Mesenchymal stem cell (in vitro differentiated cells and primary cell): ENCODE results near the gene EHD2.

Experiments
- DNase-seq: peaks from one replicate; pipeline ENCODE4 v3.0.0-alpha.2; 2013
- H2AFZ ChIP-seq: one replicate; pipeline ENCODE4 v1.6.1; 2013; ENCODE audit warnings: low read depth, mild to moderate bottlenecking, control low read depth, inconsistent platforms, low read length, moderate library complexity
- H2AK5ac ChIP-seq: 2 replicates; pipeline ENCODE4 v1.6.1; 2013; ENCODE audit warnings: low read length, moderate library complexity, mild to moderate bottlenecking, inconsistent platforms; ENCODE audit not compliant: severe bottlenecking
- H2BK120ac ChIP-seq: one replicate; pipeline ENCODE4 v1.6.1; 2013; ENCODE audit warnings: low read depth, mild to moderate bottlenecking, inconsistent platforms, low read length, moderate library complexity
- H2BK12ac ChIP-seq, 2 experiments: one replicate each; pipeline ENCODE4 v1.6.1; 2013; ENCODE audit warnings: inconsistent platforms in 2 of 2, low read length in 2 of 2, mild to moderate bottlenecking in 2 of 2, moderate library complexity in 2 of 2, control low read depth in 1 of 2
- H2BK15ac ChIP-seq: one replicate; pipeline ENCODE4 v1.6.1; 2013; ENCODE audit warnings: mild to moderate bottlenecking, low read depth, inconsistent platforms; ENCODE audit not compliant: poor library complexity, severe bottlenecking
- H2BK5ac ChIP-seq: 2 replicates; pipeline ENCODE4 v1.6.1; 2013; ENCODE audit warnings: low read depth, mild to moderate bottlenecking, low read length, control low read depth, inconsistent platforms; ENCODE audit not compliant: poor library complexity, severe bottlenecking
- H3K14ac ChIP-seq, 2 experiments: one replicate each; pipeline ENCODE4 v1.6.1; 2013; ENCODE audit warnings: inconsistent platforms in 2 of 2, low read length in 2 of 2, control low read depth in 1 of 2, mild to moderate bottlenecking in 1 of 2, moderate library complexity in 1 of 2
- H3K18ac ChIP-seq, 2 experiments: one replicate each; pipeline ENCODE4 v1.6.1; 2013; ENCODE audit warnings: inconsistent platforms in 2 of 2, low read length in 2 of 2, control low read depth in 1 of 2, low read depth in 1 of 2, mild to moderate bottlenecking in 1 of 2
- H3K23ac ChIP-seq, 2 experiments: one replicate each; pipeline ENCODE4 v1.6.1; 2013; ENCODE audit warnings: inconsistent platforms in 2 of 2, low read length in 2 of 2, mild to moderate bottlenecking in 2 of 2, moderate library complexity in 2 of 2, control low read depth in 1 of 2
- H3K27ac ChIP-seq: 2 replicates; pipeline ENCODE4 v1.5.1; 2013; ENCODE audit warnings: mild to moderate bottlenecking, moderate library complexity, low read length, control low read depth, inconsistent platforms; ENCODE audit not compliant: poor library complexity, severe bottlenecking
- H3K27me3 ChIP-seq, 2 experiments: 2 replicates each; pipeline versions ENCODE4 v1.6.1 to v1.7.0; 2013; ENCODE audit warnings: low read length in 2 of 2, mild to moderate bottlenecking in 2 of 2, moderate library complexity in 2 of 2, control low read depth in 1 of 2, inconsistent platforms in 1 of 2; ENCODE audit not compliant: control insufficient read depth in 1 of 2, insufficient read depth in 1 of 2
- H3K36me3 ChIP-seq, 2 experiments: 2 replicates each; pipeline versions ENCODE4 v1.6.1 to v1.7.0; 2013; ENCODE audit warnings: low read length in 2 of 2, control low read depth in 1 of 2, inconsistent platforms in 1 of 2, low read depth in 1 of 2, mild to moderate bottlenecking in 1 of 2; ENCODE audit not compliant: insufficient read depth in 2 of 2, control insufficient read depth in 1 of 2
- H3K4ac ChIP-seq, 2 experiments: one replicate each; pipeline ENCODE4 v1.6.1; 2013; ENCODE audit warnings: inconsistent platforms in 2 of 2, low read length in 2 of 2, mild to moderate bottlenecking in 2 of 2, moderate library complexity in 2 of 2, control low read depth in 1 of 2, low read depth in 1 of 2
- H3K4me1 ChIP-seq: 2 replicates; pipeline ENCODE4 v1.6.1; 2013; ENCODE audit warnings: low read depth, low read length, control low read depth; ENCODE audit not compliant: control insufficient read depth, insufficient read depth
- H3K4me2 ChIP-seq: 2 replicates; pipeline ENCODE4 v1.6.1; 2013; ENCODE audit warnings: low read length, mild to moderate bottlenecking, inconsistent platforms; ENCODE audit not compliant: poor library complexity, severe bottlenecking
- H3K4me3 ChIP-seq, 2 experiments: 2 replicates each; pipeline versions ENCODE4 v1.5.1 to v1.7.0; 2013; ENCODE audit warnings: low read length in 2 of 2, mild to moderate bottlenecking in 2 of 2, control low read depth in 1 of 2, low read depth in 1 of 2; ENCODE audit not compliant: insufficient read depth in 1 of 2
- H3K79me1 ChIP-seq: replicated peaks from 2 replicates; pipeline ENCODE4 v1.6.1; 2013; ENCODE audit warnings: mild to moderate bottlenecking, control low read depth, low read length, inconsistent platforms; ENCODE audit not compliant: poor library complexity, severe bottlenecking
- H3K9ac ChIP-seq: 2 replicates; pipeline ENCODE4 v1.7.0; 2013; ENCODE audit warnings: mild to moderate bottlenecking, low read length, moderate library complexity
- H3K9me3 ChIP-seq: 2 replicates; pipeline ENCODE4 v1.7.0; 2013; ENCODE audit warnings: mild to moderate bottlenecking, low read length; ENCODE audit not compliant: control insufficient read depth
- H4K8ac ChIP-seq: one replicate; pipeline ENCODE4 v1.6.1; 2013; ENCODE audit warnings: inconsistent platforms, mild to moderate bottlenecking, low read length, moderate library complexity
- H4K91ac ChIP-seq: one replicate; pipeline ENCODE4 v1.6.1; 2013; ENCODE audit warnings: mild to moderate bottlenecking, low read length, inconsistent platforms
- WGBS: methylation state at CpG from one replicate; pipeline ENCODE4 v1.1.7; 2013; ENCODE audit warnings: mixed read lengths; 5-methylcytosine and 5-hydroxymethylcytosine counted together

Gene EHD2

GRCh38 chr19:47681936-47682335 lies 31.3 kb upstream of the EHD2 start:
- H2AFZ ChIP-seq: no peak overlapping the region
- H3K36me3 ChIP-seq: peaks cover 45 to 72% of the 10 kb centered on the region in 2 experiments
- 90% methylated on average over 22 of the region's 23 CpGs for WGBS
- H2AK5ac ChIP-seq: no peak overlapping the region
- H3K14ac ChIP-seq: no peak overlapping the region
- no peaks in the 10 kb centered on the region for H3K4me1 ChIP-seq
- no peak overlapping the region for H4K8ac ChIP-seq
- H2BK12ac ChIP-seq: no peak overlapping the region
- H3K9me3 ChIP-seq: no peaks in the 10 kb centered on the region
- no peak overlapping the region for H3K4me3 ChIP-seq
- no peak overlapping the region for H3K4me2 ChIP-seq
- no peak overlapping the region for H2BK120ac ChIP-seq
- no peak overlapping the region for H3K23ac ChIP-seq
- H2BK5ac ChIP-seq: no peak overlapping the region
- no peak overlapping the region for H3K4ac ChIP-seq
- DNase-seq: no peak
- H3K27ac ChIP-seq: no peak overlapping the region
- H2BK15ac ChIP-seq: no peak overlapping the region
- H3K18ac ChIP-seq: no peak overlapping the region
- H3K79me1 ChIP-seq: peaks cover 46% of the 10 kb centered on the region
- H3K27me3 ChIP-seq: no peaks in the 10 kb centered on the region
- H3K9ac ChIP-seq: no peak overlapping the region
- H4K91ac ChIP-seq: no peak overlapping the region

GRCh38 chr19:47682939-47683338 lies 30.3 kb upstream of the EHD2 start:
- H3K9ac ChIP-seq: no peak overlapping the region
- no peaks in the 10 kb centered on the region for H3K9me3 ChIP-seq
- WGBS: 85% methylated on average over 6 of the region's 6 CpGs
- no peak for DNase-seq
- H3K4me2 ChIP-seq: no peak overlapping the region
- no peaks in the 10 kb centered on the region for H3K27me3 ChIP-seq
- no peak overlapping the region for H2AFZ ChIP-seq
- H3K4me1 ChIP-seq: no peaks in the 10 kb centered on the region
- H3K36me3 ChIP-seq: peaks cover 36 to 67% of the 10 kb centered on the region in 2 experiments
- H3K4me3 ChIP-seq: no peak overlapping the region
- no peak overlapping the region for H4K8ac ChIP-seq
- H2BK120ac ChIP-seq: no peak overlapping the region
- no peak overlapping the region for H3K27ac ChIP-seq
- H2BK12ac ChIP-seq: no peak overlapping the region
- no peak overlapping the region for H2BK5ac ChIP-seq
- H3K14ac ChIP-seq: no peak overlapping the region
- no peak overlapping the region for H3K4ac ChIP-seq
- H3K79me1 ChIP-seq: peaks cover 49% of the 10 kb centered on the region
- H2AK5ac ChIP-seq: no peak overlapping the region
- H3K23ac ChIP-seq: no peak overlapping the region
- H3K18ac ChIP-seq: no peak overlapping the region
- no peak overlapping the region for H4K91ac ChIP-seq
- H2BK15ac ChIP-seq: no peak overlapping the region

GRCh38 chr19:47686679-47687450 lies 26.4 kb upstream of the EHD2 start:
- Histone ChIP-seq H2AK5ac (no peak overlapping the region), H3K23ac (no peak overlapping the region), H3K36me3 (peaks cover 35 to 36% of the 10 kb centered on the region in 2 experiments), H3K79me1 (peaks cover 40% of the 10 kb centered on the region), H2AFZ (no peak overlapping the region), H2BK5ac (no peak overlapping the region), H2BK12ac (no peak overlapping the region), H3K4me2 (no peak overlapping the region), H3K4me3 (no peak overlapping the region), H3K4ac (no peak overlapping the region), H2BK120ac (no peak overlapping the region), H3K9me3 (no peaks in the 10 kb centered on the region), H4K8ac (no peak overlapping the region), H2BK15ac (no peak overlapping the region), H3K9ac (no peak overlapping the region), H4K91ac (no peak overlapping the region), H3K14ac (no peak overlapping the region), H3K27me3 (no peaks in the 10 kb centered on the region), H3K4me1 (no peaks in the 10 kb centered on the region), H3K18ac (no peak overlapping the region), H3K27ac (no peak overlapping the region)
- DNase-seq: no peak
- WGBS: 97% methylated on average over 6 of the region's 7 CpGs

GRCh38 chr19:47687906-47688305 lies 25.3 kb upstream of the EHD2 start:
- Histone ChIP-seq H2BK120ac (no peak overlapping the region), H3K9me3 (no peaks in the 10 kb centered on the region), H4K8ac (no peak overlapping the region), H3K14ac (no peak overlapping the region), H3K27ac (no peak overlapping the region), H3K4me3 (no peak overlapping the region), H3K4me1 (no peaks in the 10 kb centered on the region), H2BK12ac (no peak overlapping the region), H3K36me3 (peaks cover 40% of the 10 kb centered on the region in 2 experiments), H2AK5ac (no peak overlapping the region), H3K18ac (no peak overlapping the region), H3K4me2 (no peak overlapping the region), H3K9ac (no peak overlapping the region), H3K4ac (no peak overlapping the region), H2AFZ (no peak overlapping the region), H2BK15ac (no peak overlapping the region), H3K23ac (no peak overlapping the region), H3K79me1 (peaks cover 40% of the 10 kb centered on the region), H2BK5ac (no peak overlapping the region), H4K91ac (no peak overlapping the region), H3K27me3 (no peaks in the 10 kb centered on the region)
- no peak for DNase-seq
- WGBS: 86% methylated on average over 7 of the region's 7 CpGs
